ENCODE results near the gene ZNF527. TPM values are rescaled to one million over a fixed set of nuclear protein-coding genes. Genes with fewer than 3 reads are reported as not detected.

ZNF527 gene
- total RNA-seq, 2 experiments from 2014 or later, result 7.8 to 8.4 TPM

GRCh38 chr19:37413313-37414084 is 42.6 kb downstream of the ZNF527 start:
- Histone ChIP-seq H3K9me3 (ENCODE audit: control insufficient read depth in 1 of 2, insufficient read depth in 1 of 2, low read length in 2 of 2) (peaks cover 29 to 96% of the 10 kb centered on the region in 2 experiments), H3K27me3 (ENCODE audit: control insufficient read depth in 1 of 2, insufficient read depth in 2 of 2, low read length in 2 of 2) (no peaks in the 10 kb centered on the region), H3K4me1 (ENCODE audit: insufficient read depth, low read length) (no peaks in the 10 kb centered on the region), H3K36me3 (ENCODE audit: insufficient read depth, low read length) (peaks cover 17% of the 10 kb centered on the region), H3K4me3 (ENCODE audit: low read length) (no peak overlapping the region), H3K27ac (ENCODE audit: low read depth in 1 of 2, low read length in 2 of 2) (no peak overlapping the region)
- H3K9me3 Mint-ChIP-seq, result peaks cover 16% of the 10 kb centered on the region
- H3K4me1 Mint-ChIP-seq (ENCODE audit: low read depth), result no peaks in the 10 kb centered on the region
- ATAC-seq (ENCODE audit: poor library complexity) (no peak), DNase-seq (no peak)
- no peak for TF ChIP-seq CTCF (IDR thresholded peaks at IDR 0.05)
- intact Hi-C loops (cut with DNase I, micrococcal nuclease), result no loop called here
- H3K36me3 Mint-ChIP-seq (ENCODE audit: low read depth), result peaks cover 93% of the 10 kb centered on the region
- POLR2A ChIA-PET, result no interaction called here
- H3K27me3 Mint-ChIP-seq, result no peaks in the 10 kb centered on the region
- H3K27ac Mint-ChIP-seq, result no peak overlapping the region
- no peak overlapping the region for H3K4me3 Mint-ChIP-seq
- CTCF ChIA-PET, result no interaction called here

Other genes with a start within 250 kb of the ZNF527 start
- gene ZNF585A, start 198.4 kb upstream of the ZNF527 start, total RNA-seq, result 1 to 10 TPM; 4.5 to 4.6 TPM
- 1 to 10 TPM; 6.1 to 6.4 TPM for gene ZNF585B, start 160.6 kb upstream of the ZNF527 start, total RNA-seq
- 10 to 100 TPM; 13.1 to 15.7 TPM for gene ZNF383, start 152.9 kb upstream of the ZNF527 start, total RNA-seq
- gene ZNF569, start 96.3 kb downstream of the ZNF527 start, total RNA-seq, result 1 to 10 TPM; 5.0 to 5.2 TPM
- gene ZNF570, start 98.3 kb downstream of the ZNF527 start, total RNA-seq, result 1 to 10 TPM; 8.3 to 9.1 TPM
- 1 to 10 TPM; 2.3 TPM for gene ZNF793, start 135.8 kb downstream of the ZNF527 start, total RNA-seq
- 1 to 10 TPM; 6.7 to 7.0 TPM for gene ZNF571, start 223.7 kb downstream of the ZNF527 start, total RNA-seq
- 10 to 100 TPM; 11.6 to 12.0 TPM for gene ZNF540, start 223.8 kb downstream of the ZNF527 start, total RNA-seq

Data from CD4-positive, alpha-beta T cell (primary cell).